HG02840 (cell line): ENCODE results near the gene CRYBG1.

ENCODE experiments used
- ATAC-seq: cut with Tn5 transposase; IDR thresholded peaks from one replicate; pipeline ENCODE4 v1.9.1; 2021; ENCODE audit warnings: mild to moderate bottlenecking, moderate library complexity, moderate number of reproducible peaks; ENCODE audit not compliant: unreplicated experiment, low FRiP score

Gene CRYBG1, protein sequence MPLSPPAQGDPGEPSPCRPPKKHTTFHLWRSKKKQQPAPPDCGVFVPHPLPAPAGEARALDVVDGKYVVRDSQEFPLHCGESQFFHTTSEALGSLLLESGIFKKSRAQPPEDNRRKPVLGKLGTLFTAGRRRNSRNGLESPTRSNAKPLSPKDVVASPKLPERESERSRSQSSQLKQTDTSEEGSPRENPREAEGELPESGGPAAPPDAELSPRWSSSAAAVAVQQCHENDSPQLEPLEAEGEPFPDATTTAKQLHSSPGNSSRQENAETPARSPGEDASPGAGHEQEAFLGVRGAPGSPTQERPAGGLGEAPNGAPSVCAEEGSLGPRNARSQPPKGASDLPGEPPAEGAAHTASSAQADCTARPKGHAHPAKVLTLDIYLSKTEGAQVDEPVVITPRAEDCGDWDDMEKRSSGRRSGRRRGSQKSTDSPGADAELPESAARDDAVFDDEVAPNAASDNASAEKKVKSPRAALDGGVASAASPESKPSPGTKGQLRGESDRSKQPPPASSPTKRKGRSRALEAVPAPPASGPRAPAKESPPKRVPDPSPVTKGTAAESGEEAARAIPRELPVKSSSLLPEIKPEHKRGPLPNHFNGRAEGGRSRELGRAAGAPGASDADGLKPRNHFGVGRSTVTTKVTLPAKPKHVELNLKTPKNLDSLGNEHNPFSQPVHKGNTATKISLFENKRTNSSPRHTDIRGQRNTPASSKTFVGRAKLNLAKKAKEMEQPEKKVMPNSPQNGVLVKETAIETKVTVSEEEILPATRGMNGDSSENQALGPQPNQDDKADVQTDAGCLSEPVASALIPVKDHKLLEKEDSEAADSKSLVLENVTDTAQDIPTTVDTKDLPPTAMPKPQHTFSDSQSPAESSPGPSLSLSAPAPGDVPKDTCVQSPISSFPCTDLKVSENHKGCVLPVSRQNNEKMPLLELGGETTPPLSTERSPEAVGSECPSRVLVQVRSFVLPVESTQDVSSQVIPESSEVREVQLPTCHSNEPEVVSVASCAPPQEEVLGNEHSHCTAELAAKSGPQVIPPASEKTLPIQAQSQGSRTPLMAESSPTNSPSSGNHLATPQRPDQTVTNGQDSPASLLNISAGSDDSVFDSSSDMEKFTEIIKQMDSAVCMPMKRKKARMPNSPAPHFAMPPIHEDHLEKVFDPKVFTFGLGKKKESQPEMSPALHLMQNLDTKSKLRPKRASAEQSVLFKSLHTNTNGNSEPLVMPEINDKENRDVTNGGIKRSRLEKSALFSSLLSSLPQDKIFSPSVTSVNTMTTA (N-terminal part only)

GRCh38 chr6:106360410-106360988, at the start of gene CRYBG1:
Gene CRYBG1, plus strand, starts transcription at chr6:106360717. Its CDS starts 192 bp downstream, at chr6:106360909.
- no peak for ATAC-seq

DNA sequence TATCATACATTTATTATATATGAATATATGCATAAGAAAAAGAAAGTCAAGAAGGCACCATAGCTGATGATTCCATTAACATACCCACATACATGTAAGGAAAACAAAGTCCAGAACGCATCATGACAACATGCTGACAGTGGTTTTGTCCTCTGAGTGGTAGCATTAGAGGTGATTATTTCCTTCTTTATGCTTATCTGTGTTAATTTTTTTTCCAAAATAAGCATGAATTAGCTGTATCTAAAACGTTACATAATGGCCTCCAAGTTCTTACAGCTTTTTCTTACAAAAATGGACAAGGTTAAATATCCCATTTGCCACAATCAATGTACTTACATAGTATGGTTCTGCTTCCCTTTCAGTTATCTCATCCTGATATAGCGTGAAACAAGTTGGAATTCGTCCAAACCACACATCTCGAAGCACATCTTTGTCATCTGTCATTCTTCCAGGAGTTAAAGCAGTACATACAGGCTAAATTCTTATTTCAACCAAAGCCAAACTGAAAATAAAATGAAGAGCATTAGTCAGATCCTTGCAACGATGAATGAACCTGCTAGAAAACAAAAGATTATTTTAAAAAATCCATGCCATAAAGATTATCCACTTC, 44.6 kb upstream of the CRYBG1 start:
- no peak for ATAC-seq

GRCh38 chr6:106316375-106316766, 44.1 kb upstream of the CRYBG1 start:
- ATAC-seq, result no peak

GRCh38 chr6:106318061-106318460, 42.5 kb upstream of the CRYBG1 start:
- ATAC-seq, result no peak

- ATAC-seq, result no peak
Measured at GRCh38 chr6:106318851-106319250, 41.7 kb upstream of the CRYBG1 start.

GRCh38 chr6:106321940-106322339, 38.6 kb upstream of the CRYBG1 start:
- no peak for ATAC-seq

DNA sequence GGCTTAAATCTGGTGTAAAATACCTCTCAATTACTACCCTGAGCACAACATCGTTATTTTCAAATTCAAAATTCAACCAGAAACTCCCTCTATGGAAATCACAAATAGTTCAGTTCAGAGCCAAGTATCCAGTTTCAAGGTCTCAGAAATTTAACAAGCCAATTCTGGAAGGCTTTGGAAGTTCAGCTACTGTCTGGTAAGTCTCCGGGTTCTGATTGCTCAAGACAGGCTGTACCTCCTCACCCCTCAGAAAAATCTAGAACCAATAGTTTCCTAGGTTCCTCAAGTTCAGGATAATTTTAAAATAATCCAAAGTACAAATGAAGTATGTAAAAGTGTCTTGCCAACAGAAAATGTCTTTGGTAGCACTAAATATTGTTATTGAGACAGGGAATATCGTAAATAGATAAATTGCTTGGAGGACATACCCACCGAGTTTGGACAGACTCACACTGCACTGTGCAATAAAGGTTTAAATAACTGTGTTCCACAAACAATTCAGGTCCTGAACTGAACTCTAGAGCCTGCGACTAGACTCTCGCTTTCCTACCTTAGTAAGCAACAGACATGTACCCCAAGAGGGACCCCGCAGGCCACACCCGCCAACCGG, 35.7 kb upstream of the CRYBG1 start:
- no peak for ATAC-seq

- peak; percentile 96 for ATAC-seq
Measured at GRCh38 chr6:106325336-106326178, 35.0 kb upstream of the CRYBG1 start, which contains the start of gene ATG5. Gene ATG5, minus strand, starts transcription at chr6:106325760. Its CDS starts 9,552 bp downstream, at chr6:106316208.

DNA sequence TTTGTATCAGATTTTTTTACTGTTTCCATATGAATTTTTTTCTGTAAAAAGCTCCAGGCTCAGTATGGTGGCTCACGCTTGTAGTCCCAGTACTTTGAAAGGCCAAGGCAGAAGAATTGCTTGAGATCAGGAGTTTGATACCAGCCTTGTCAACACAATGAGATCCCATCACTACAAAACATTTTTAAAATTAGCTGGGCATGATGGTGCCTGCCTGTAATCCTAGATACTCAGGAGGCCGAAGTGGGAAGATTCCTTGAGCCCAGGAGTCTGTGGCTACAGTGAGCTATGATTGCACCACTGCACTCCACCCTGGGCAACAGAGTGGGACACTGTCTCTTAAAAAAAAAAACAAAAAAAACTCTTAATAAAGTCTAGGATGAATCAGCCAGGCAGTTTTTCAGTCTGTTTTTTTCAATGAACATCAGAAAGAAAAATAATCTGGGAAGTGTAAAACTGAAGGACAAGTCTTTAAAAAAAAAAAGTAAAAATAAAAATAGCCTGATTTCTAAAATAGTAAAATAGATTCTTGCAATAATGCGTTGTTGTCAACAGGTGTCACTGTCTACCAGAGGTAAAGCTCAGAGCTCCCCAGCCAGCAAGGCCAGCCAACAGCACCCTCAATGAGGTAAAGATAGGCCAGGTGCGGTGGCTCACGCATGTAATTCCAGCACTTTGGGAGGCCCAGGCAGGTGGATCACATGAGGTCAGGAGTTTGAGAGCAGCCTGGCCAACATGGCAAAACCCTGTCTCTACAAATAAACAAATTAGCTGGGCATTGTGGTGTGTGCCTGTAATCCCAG, 25.7 kb upstream of the CRYBG1 start:
- no peak for ATAC-seq

DNA sequence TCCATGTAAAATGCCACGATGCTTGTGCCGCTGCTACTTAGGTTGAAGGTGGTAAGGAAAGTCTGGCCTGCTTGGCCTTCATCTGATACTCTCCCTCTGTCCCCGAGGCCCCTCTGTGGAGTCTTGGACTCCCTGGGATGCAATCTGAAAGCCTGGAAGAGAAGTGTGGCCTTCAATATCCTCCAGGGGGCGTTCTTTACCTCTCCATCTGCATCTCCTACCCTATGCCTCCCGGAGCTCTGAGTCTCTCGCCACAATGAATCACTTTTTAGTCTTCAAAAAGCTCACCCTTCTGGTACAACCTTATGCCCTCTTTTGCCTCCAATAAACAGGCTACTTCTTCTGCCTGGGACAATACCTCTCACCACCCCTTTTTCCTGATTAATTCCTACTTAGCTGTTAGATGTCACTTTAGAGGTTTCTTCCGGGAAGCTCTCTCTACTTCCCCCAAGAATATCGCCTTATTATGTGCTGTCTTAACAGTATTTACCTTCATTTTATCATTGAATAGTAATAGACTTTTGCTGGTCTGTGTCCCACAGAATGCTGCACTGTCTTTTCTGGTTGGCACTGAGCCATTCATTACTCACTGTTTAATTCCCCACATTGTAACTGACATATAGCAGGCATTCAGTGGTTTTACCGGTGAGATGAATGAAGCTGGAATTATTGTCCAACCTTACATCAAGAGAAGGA, 21.0 kb upstream of the CRYBG1 start:
- ATAC-seq, result no peak

DNA sequence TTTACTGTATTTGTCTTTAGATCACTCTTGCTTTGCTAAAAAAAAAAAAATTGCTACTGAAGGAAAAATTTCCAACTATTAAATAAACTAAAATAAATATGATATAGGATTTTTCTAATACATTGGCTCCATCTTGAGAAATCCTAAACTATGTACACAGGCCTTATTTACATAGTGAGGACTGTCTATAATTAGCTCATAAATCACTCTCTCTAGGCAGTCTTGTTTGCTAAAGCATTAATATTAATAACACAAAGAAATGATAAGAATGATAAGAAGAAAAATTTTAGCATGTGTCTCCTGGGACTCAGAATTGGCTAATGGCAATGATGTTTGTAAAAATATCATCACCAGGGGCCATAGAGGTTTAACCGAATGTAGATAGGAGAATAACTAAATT, 13.3 kb upstream of the CRYBG1 start:
- ATAC-seq, result no peak

DNA sequence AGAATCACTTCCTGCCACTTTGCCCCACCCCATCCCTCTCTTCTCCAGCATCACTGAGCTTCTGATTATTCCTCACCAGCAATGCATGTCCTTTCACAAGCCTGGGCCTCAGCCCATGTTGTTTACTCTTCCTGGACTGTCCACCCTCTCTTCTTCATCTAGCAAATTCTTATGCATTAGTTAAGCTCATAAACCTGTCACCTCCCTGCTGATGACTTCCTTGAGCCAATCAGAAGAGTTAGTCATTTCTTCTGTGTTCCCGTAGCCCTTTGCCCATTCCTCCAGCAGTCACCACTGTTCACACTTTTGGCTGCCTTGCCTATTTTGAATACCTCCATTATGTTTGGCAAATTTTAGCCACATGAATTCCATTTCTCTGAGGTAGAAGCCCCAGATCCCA, 4.1 kb upstream of the CRYBG1 start:
- ATAC-seq, result no peak

- no peak for ATAC-seq
Measured at GRCh38 chr6:106359959-106360409, 533 bp upstream of the CRYBG1 start.

DNA sequence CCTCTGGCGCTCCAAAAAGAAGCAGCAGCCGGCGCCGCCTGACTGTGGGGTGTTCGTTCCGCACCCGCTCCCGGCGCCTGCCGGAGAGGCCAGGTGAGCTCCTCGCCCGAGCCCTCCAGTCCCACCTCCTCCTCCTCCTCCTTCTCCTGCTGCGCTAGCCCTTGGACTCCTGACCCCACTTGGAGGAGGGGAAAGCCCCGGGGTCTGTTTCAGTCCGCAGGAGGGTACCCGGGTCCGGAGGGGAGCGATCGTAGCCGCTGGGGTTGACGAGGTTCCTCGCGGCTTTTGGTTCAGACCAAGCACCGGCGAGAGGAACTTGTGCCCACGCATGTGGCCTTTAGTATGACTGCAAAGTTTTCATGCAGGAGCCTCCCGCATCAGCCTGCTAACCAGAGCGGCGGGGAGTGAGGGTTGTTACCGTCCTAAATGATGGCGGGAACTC, 493 bp downstream of the CRYBG1 start:
- ATAC-seq, result no peak

DNA sequence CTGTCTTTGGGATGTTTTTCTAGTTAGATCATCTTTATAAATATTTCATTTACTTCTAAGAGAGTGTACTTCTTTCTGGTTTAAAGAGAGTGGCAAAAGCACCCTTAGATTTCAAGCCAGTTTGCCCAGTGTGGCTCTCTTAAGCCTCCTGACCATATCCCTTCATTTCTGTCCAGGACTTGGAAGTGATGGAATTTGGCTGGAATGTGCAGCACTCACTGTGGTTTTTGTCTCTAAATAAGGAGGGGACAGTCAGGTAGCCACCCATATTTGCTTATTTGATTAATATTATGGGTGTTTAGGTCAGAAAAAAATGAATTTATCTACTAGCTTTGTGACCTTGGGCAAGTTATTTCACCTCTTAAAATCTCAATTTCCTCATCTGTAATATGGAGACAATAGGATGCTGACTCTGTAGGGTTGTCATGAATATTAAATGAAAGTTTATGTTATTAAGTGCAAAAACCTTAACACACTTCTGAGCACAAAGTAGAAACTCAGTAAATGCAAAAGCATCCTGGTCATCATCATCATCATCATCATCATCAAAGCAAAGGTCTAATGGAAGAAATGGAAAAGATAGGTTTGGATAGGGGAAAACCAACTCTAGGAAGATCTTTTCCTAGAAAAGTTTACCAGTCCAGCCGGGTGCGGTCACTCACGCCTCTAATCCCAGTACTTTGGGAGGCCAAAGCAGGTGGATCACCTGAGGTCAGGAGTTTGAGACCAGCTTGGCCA, 3.1 kb downstream of the CRYBG1 start:
- ATAC-seq, result no peak

DNA sequence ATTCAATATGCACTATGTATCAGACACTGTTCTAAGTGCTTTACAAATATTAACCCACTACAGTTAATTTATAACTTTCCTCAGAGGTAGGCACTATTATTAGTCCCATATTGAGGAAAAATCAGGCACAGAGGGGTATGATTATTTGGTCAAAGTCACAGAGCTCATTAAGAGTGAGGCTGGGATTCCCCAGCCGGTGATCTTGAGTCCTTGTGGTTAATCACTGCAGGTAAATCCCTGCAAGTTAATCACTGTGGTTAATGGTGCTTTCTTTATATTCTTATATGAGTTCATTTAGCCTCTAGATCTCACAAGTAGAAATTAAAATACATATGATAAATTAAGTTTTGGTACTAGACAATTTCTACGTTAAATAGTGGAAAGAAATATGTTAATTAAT, 9.2 kb downstream of the CRYBG1 start:
- no peak for ATAC-seq
